ENCODE measurements around the gene AKAP6.
A peak's percentile ranks its signal among the peaks of the same experiment; 100 is the strongest.

AKAP6 gene

GRCh38 chr14:32560209-32560857 lies 231.2 kb downstream of the AKAP6 start:
- peak; percentile 60 for TF ChIP-seq CTCF (IDR thresholded peaks at IDR 0.05)
- Histone ChIP-seq H3K4me3 (no peak overlapping the region), H3K27ac (no peak overlapping the region)
- DNase-seq (ENCODE audit: low spot score): no peak

DNA sequence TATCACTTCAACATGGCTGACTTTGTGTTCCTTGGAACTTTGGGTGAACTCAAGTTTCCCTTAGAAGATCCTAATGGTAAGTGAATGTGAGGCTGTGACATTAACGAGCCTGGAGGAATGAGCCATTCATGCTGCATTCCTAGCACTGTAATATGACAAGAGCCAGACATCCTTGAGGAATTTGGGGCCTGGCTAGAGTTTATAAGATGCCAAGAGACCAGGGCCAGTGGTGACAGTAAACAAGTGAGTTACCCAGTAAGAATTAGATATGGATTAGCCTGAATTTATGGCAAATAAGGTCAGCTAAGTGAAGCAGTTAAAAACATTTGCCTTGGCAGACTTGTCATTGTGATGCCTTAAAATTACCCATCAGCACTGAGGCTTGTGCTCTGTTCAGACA lies 232.4 kb downstream of the AKAP6 start:
- no peak for TF ChIP-seq CTCF (IDR thresholded peaks at IDR 0.05)
- Histone ChIP-seq H3K27ac (peak overlapping the region in 1 of 2 donors; percentile 49), H3K4me3 (no peak overlapping the region)
- DNase-seq (ENCODE audit: low spot score): no peak

- no peak for DNase-seq (ENCODE audit: low spot score)
- no peak for TF ChIP-seq CTCF (IDR thresholded peaks at IDR 0.05)
- peak overlapping the region; percentile 38 to 74 for H3K27ac ChIP-seq
These were observed 235.5 kb downstream of the AKAP6 start for GRCh38 chr14:32564596-32564995.

DNA sequence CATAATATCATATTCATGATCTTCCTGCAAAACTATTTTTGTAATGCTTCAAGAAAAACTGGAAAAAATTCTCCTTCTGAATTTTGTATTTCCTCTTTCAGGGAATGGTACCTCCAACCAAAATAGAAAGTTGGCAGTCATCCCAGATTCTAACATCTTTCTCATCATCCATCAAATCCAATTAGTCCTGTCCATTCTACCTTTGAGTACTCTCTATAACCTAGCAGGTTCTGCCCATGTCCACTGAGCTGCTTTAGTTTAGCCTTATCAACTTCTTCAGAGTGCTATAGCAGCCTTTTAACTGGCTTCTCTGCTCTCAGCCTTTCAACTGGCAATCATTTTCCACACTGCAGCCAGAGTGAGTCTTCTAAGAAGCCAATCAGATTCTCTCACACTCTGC lies 236.2 kb downstream of the AKAP6 start:
- TF ChIP-seq CTCF (IDR thresholded peaks at IDR 0.05): no peak
- Histone ChIP-seq H3K27ac (peak overlapping the region in 1 of 2 donors; percentile 74), H3K4me3 (no peak overlapping the region)
- DNase-seq (ENCODE audit: low spot score): no peak

More at GRCh38 chr14:32564596-32564995, 235.5 kb downstream of the AKAP6 start:
- peak overlapping the region; percentile 28 for H3K4me3 ChIP-seq

DNA sequence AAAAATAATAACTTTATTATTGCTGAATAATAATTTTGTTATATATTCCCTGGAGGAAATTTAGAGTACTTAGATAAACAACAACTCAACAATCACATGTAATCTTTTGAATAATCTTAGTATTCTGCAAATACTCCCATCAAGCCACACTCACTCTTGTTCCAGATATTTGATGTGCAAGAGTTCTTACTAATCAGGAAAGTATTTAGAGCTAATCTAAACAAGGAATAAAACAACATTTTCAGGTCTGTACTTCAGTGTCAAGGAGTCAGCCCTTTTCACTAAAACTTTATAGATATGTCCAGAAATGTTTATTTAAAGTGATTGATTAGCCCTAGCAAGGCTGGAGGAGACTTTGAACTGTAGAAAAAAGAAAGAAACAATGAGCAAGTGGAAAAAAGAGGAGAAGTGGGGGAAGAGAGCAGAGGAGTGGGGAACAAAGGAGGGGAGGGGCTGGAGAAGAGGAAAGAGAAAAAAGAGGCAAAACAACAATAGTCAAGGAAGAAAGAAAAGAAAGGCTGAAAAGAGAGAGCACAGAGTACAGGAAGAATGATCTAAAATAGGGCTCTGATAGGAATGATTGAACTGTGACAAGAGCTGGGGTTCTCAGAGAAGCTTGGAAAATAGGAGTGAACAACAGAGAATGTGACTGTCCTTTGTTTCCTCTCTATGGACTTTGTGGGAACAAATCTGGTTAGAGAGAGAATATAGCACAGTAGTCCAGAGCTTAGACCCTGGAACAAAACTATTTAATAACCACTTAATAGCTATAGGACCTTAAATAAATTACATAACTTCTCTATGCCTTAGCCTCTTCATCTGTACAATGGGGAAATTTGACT lies 238.7 kb downstream of the AKAP6 start:
- no peak for DNase-seq (ENCODE audit: low spot score)
- Histone ChIP-seq H3K27ac (no peak overlapping the region), H3K4me3 (no peak overlapping the region)
- no peak for TF ChIP-seq CTCF (IDR thresholded peaks at IDR 0.05)

GRCh38 chr14:32571551-32571950 lies 242.5 kb downstream of the AKAP6 start:
- no peak overlapping the region for H3K4me3 ChIP-seq
- DNase-seq (ENCODE audit: low spot score): no peak
- TF ChIP-seq CTCF (IDR thresholded peaks at IDR 0.05): no peak
- no peak overlapping the region for H3K27ac ChIP-seq

All from coronary artery (tissue), 2 donors.